ENCODE results near the gene PBXIP1. TPM values are rescaled to one million over a fixed set of nuclear protein-coding genes. Genes with fewer than 3 reads are reported as not detected.

Gene PBXIP1
- total RNA-seq, 4 donors from 2014 or later = 66.6 to 117 (median 109) TPM

DNA sequence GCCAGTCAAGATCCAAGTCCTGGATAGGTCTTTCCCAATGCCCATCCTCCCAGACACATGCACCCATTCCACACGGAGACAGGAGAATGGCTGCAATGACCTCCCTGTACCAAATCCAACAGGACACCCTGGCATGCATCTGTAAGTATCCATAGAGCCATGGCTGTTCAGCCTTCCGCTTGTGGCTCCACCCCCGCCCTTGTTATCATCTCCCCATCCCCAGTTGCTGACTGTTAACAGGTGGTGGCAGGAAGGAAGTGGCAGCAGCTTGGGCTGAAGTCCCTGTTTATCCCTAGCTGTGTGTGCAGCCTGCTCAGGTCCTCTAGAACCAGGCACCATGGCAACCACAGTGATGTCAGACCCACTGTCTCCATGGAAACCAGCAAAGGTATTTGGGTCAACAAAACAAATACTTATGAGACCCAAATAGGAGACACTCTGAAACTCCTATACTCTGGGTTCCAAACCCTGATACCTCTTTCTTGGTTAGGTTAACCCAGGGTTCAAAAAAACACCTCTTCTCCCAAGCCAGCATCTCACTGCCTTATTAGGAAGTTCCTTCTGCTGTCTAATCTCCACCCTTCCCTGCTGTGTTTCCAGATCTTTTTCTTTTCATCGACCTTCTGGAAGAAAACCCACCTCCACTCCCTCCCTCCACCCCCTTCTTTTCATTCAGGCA, 721 bp downstream of the PBXIP1 start:
- TF ChIP-seq CTCF (IDR thresholded peaks at IDR 0.05) (no peak), POLR2A (IDR thresholded peaks at IDR 0.05) (peak in 1 of 2 donors; percentile 23)
- Histone ChIP-seq H3K4me1 (peaks cover 0 to 55% (median 29%) of the 10 kb centered on the region in 4 donors), H3K27ac (peak overlapping the region; percentile 77 to 86 (median 82)), H3K36me3 (peaks cover 0 to 30% (median 0%) of the 10 kb centered on the region in 3 donors), H3K4me3 (peak overlapping the region; percentile 45 to 70 (median 58)), H3K9me3 (no peaks in the 10 kb centered on the region), H3K27me3 (no peaks in the 10 kb centered on the region)
- DNase-seq = peak; percentile 71 to 97 (median 96)

DNA sequence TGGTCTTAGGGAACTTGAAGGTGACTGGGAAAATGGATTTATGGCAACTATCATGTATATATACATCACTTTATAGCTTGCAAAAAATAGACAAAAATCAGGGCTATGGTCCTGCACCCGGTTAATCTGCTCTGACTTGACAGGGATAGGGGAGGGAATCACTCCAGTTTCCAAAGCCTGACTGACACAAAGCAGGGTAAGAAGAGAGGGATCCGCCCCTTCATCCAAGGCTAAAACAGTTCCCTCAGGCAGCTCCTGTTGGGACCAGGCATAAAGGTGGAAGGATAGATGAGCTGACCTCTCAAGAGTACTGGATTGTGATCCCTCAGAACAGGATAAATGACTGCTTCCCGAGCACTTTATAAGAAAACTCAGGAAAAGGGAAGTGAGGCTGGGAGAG, 1.4 kb downstream of the PBXIP1 start:
- Histone ChIP-seq H3K4me3 (peak overlapping the region; percentile 13 to 70 (median 58)), H3K4me1 (peaks cover 0 to 55% (median 28%) of the 10 kb centered on the region in 4 donors), H3K36me3 (peaks cover 0 to 33% (median 0%) of the 10 kb centered on the region in 3 donors), H3K9me3 (no peaks in the 10 kb centered on the region), H3K27ac (peak overlapping the region; percentile 70 to 86 (median 82)), H3K27me3 (no peaks in the 10 kb centered on the region)
- no peak for DNase-seq
- TF ChIP-seq CTCF (IDR thresholded peaks at IDR 0.05) (no peak), POLR2A (IDR thresholded peaks at IDR 0.05) (no peak)

- Histone ChIP-seq H3K4me1 (peaks cover 0 to 55% (median 28%) of the 10 kb centered on the region in 4 donors), H3K27me3 (no peaks in the 10 kb centered on the region), H3K9me3 (no peaks in the 10 kb centered on the region), H3K36me3 (peaks cover 0 to 30% (median 0%) of the 10 kb centered on the region in 3 donors), H3K4me3 (peak overlapping the region in 1 of 4 donors; percentile 4), H3K27ac (peak overlapping the region in 3 of 4 donors; percentile 11 to 86 (median 77))
- DNase-seq = no peak
- no peak for TF ChIP-seq POLR2A (IDR thresholded peaks at IDR 0.05)
- no peak for TF ChIP-seq CTCF (IDR thresholded peaks at IDR 0.05)
Measured at GRCh38 chr1:154953611-154954038, 2.3 kb downstream of the PBXIP1 start.

GRCh38 chr1:154952664-154953063, 3.2 kb downstream of the PBXIP1 start:
- H3K9me3 ChIP-seq = no peaks in the 10 kb centered on the region
- H3K4me3 ChIP-seq = no peak overlapping the region
- TF ChIP-seq CTCF (IDR thresholded peaks at IDR 0.05) (no peak), POLR2A (IDR thresholded peaks at IDR 0.05) (no peak)
- peak overlapping the region in 3 of 4 donors; percentile 40 to 86 (median 56) for H3K27ac ChIP-seq
- H3K36me3 ChIP-seq = peaks cover 0 to 37% (median 0%) of the 10 kb centered on the region in 3 donors
- DNase-seq = no peak
- no peaks in the 10 kb centered on the region for H3K27me3 ChIP-seq
- peaks cover 0 to 55% (median 28%) of the 10 kb centered on the region in 4 donors for H3K4me1 ChIP-seq

DNA sequence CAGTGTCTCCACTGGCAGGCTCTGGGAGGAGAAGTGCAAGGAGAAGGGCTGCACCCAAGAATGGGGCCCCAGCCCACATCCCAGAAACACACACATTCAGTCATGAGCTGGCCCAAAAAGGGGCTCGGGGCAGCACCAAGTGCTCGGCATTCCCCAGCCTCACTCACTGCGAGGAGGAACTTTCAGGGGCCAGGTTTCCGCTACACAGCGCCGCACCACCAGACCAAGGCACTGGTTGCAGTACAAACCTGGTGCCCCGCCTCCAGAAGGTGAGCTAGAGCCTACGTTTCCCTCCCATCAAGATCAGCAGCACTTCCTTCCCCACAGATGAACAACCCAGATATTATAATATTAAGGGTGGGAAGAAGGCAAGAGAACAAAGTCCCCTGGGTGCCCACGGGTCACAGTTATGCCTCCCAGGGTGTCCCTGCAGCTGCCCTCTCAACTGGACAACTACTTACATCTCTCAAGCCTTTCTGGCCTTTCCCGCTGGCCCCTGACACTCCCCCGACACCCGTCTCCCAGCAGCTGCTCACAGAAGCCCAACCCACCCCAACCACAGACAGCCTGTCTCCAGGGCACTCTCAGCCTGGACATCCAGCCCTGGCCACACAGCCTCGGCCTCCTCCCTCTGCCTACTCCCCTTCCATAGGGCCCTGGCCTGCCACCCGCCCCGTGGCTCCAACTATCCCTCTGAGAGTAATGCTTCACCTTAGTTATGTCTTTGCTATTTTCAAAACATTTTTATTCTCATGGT, 3.8 kb downstream of the PBXIP1 start:
- Histone ChIP-seq H3K4me1 (peaks cover 0 to 50% (median 28%) of the 10 kb centered on the region in 4 donors), H3K9me3 (no peaks in the 10 kb centered on the region), H3K4me3 (peak overlapping the region in 1 of 4 donors; percentile 15), H3K36me3 (peaks cover 0 to 42% (median 0%) of the 10 kb centered on the region in 3 donors), H3K27me3 (no peaks in the 10 kb centered on the region), H3K27ac (peak overlapping the region in 3 of 4 donors; percentile 40 to 86 (median 56))
- TF ChIP-seq POLR2A (IDR thresholded peaks at IDR 0.05) (no peak), CTCF (IDR thresholded peaks at IDR 0.05) (no peak)
- peak in 2 of 3 donors; percentile 78 to 83 for DNase-seq
